MM.1S (cell line): ENCODE measurements around the gene PRKG1.

Experiments
- DNase-seq: peaks from one replicate; pipeline ENCODE4 v3.0.0-alpha.2; 2015
- H2AFZ ChIP-seq: fragments of 300-600 bp; sonication (generic); 2 replicates; pipeline ENCODE4 v1.6.0; 2016; ENCODE audit warnings: antibody characterized with exemption, low read length
- H3F3A ChIP-seq: fragments of 300-600 bp; sonication (generic); 2 replicates; pipeline ENCODE4 v1.6.1; 2016; ENCODE audit warnings: mild to moderate bottlenecking, antibody characterized with exemption, low read length, moderate library complexity, mixed read lengths; ENCODE audit not compliant: insufficient read depth
- H3K27ac ChIP-seq: fragments of 300-600 bp; sonication (generic); 2 replicates; pipeline ENCODE4 v1.5.1; 2016; ENCODE audit warnings: mild to moderate bottlenecking, low read length
- H3K27me3 ChIP-seq: fragments of 300-600 bp; sonication (generic); replicated peaks from 2 replicates; pipeline ENCODE4 v1.6.0; 2016; ENCODE audit warnings: low read length; ENCODE audit not compliant: insufficient read depth
- H3K36me3 ChIP-seq: fragments of 300-600 bp; sonication (generic); replicated peaks from 2 replicates; pipeline ENCODE4 v1.6.1; 2016; ENCODE audit warnings: mild to moderate bottlenecking, low read length, mixed read lengths; ENCODE audit not compliant: insufficient read depth
- H3K4me1 ChIP-seq: fragments of 300-600 bp; sonication (generic); 2 replicates; pipeline ENCODE4 v1.6.1; 2016; ENCODE audit warnings: low read length, mixed read lengths
- H3K4me2 ChIP-seq: fragments of 300-600 bp; sonication (generic); 2 replicates; pipeline ENCODE4 v1.6.0; 2016; ENCODE audit warnings: low read depth, low read length
- H3K4me3 ChIP-seq: fragments of 300-600 bp; sonication (generic); 2 replicates; pipeline ENCODE4 v1.5.1; 2016; ENCODE audit warnings: low read length, mixed read lengths
- H3K79me2 ChIP-seq: fragments of 300-600 bp; sonication (generic); 2 replicates; pipeline ENCODE4 v1.6.1; 2016; ENCODE audit warnings: mixed run types, low read length, mixed read lengths
- H3K9ac ChIP-seq: fragments of 300-600 bp; sonication (generic); 2 replicates; pipeline ENCODE4 v1.6.1; 2016; ENCODE audit warnings: low read length, mixed read lengths
- H3K9me2 ChIP-seq: fragments of 300-600 bp; sonication (generic); replicated peaks from 2 replicates; pipeline ENCODE4 v1.6.1; 2016; ENCODE audit warnings: mild to moderate bottlenecking, low read length, mixed read lengths; ENCODE audit not compliant: insufficient read depth
- H3K9me3 ChIP-seq: fragments of 300-600 bp; sonication (generic); replicated peaks from 2 replicates; pipeline ENCODE4 v1.6.1; 2016; ENCODE audit warnings: mild to moderate bottlenecking, low read length, mixed read lengths; ENCODE audit not compliant: insufficient read depth
- H4K20me1 ChIP-seq: fragments of 300-600 bp; sonication (generic); 2 replicates; pipeline ENCODE4 v1.6.1; 2016; ENCODE audit warnings: mild to moderate bottlenecking, low read length, moderate library complexity, mixed read lengths; ENCODE audit not compliant: insufficient read depth
- CTCF ChIP-seq: fragments of 300-600 bp; sonication (generic); IDR thresholded peaks from 2 replicates; pipeline ENCODE4 v1.5.1; 2016; ENCODE audit warnings: antibody characterized with exemption, low read length, mixed read lengths
- EZH2 ChIP-seq: fragments of 300-600 bp; sonication (generic); optimal IDR thresholded peaks from 2 replicates; pipeline ENCODE3; 2017; ENCODE audit warnings: low read depth, mild to moderate bottlenecking, antibody characterized with exemption, low read length, mixed read lengths
- EZH2phosphoT487 ChIP-seq: fragments of 300-600 bp; sonication (generic); IDR thresholded peaks from 2 replicates; pipeline ENCODE4 v1.6.1; 2018; ENCODE audit warnings: antibody characterized with exemption, low read length

Gene PRKG1

GRCh38 chr10:51886438-51887068 is 812.3 kb downstream of the PRKG1 start:
- Histone ChIP-seq H3K4me2 (no peak overlapping the region), H2AFZ (no peak overlapping the region), H3K9ac (no peak overlapping the region), H3K4me3 (no peak overlapping the region), H3K9me2 (no peaks in the 10 kb centered on the region; the same call in 1 of the 2 replicates), H3K4me1 (peaks cover 12% of the 10 kb centered on the region), H3K27me3 (no peaks in the 10 kb centered on the region), H3K9me3 (no peaks in the 10 kb centered on the region), H3K36me3 (no peaks in the 10 kb centered on the region), H4K20me1 (no peaks in the 10 kb centered on the region), H3K79me2 (no peaks in the 10 kb centered on the region), H3K27ac (no peak overlapping the region), H3F3A (no peaks in the 10 kb centered on the region)
- no peak for TF ChIP-seq EZH2
- TF ChIP-seq CTCF: no peak
- TF ChIP-seq EZH2phosphoT487: no peak
- no peak for DNase-seq

GRCh38 chr10:51888263-51888662 is 814.0 kb downstream of the PRKG1 start:
- H4K20me1 ChIP-seq: no peaks in the 10 kb centered on the region
- H3K4me3 ChIP-seq: no peak overlapping the region
- no peaks in the 10 kb centered on the region for H3K9me3 ChIP-seq
- no peak overlapping the region for H3K4me2 ChIP-seq
- no peaks in the 10 kb centered on the region for H3K27me3 ChIP-seq
- no peak overlapping the region for H2AFZ ChIP-seq
- H3K4me1 ChIP-seq: no peaks in the 10 kb centered on the region
- H3K79me2 ChIP-seq: no peaks in the 10 kb centered on the region
- no peaks in the 10 kb centered on the region for H3F3A ChIP-seq
- no peaks in the 10 kb centered on the region; the same call in 1 of the 2 replicates for H3K9me2 ChIP-seq
- no peak overlapping the region for H3K27ac ChIP-seq
- H3K9ac ChIP-seq: no peak overlapping the region
- H3K36me3 ChIP-seq: no peaks in the 10 kb centered on the region
- DNase-seq: no peak
- TF ChIP-seq CTCF (no peak), EZH2 (no peak), EZH2phosphoT487 (no peak)

- no peaks in the 10 kb centered on the region for H3F3A ChIP-seq
- no peaks in the 10 kb centered on the region for H3K79me2 ChIP-seq
- no peak overlapping the region for H3K4me3 ChIP-seq
- H2AFZ ChIP-seq: no peak overlapping the region
- H3K9ac ChIP-seq: no peak overlapping the region
- H3K4me2 ChIP-seq: no peak overlapping the region
- no peaks in the 10 kb centered on the region for H3K4me1 ChIP-seq
- no peaks in the 10 kb centered on the region for H4K20me1 ChIP-seq
- DNase-seq: no peak
- no peak overlapping the region for H3K27ac ChIP-seq
- H3K9me2 ChIP-seq: no peaks in the 10 kb centered on the region
- H3K9me3 ChIP-seq: no peaks in the 10 kb centered on the region
- TF ChIP-seq CTCF: no peak
- TF ChIP-seq EZH2: no peak
- no peak for TF ChIP-seq EZH2phosphoT487
- H3K27me3 ChIP-seq: no peaks in the 10 kb centered on the region
- no peaks in the 10 kb centered on the region for H3K36me3 ChIP-seq
Observed at GRCh38 chr10:51892313-51892712, 818.0 kb downstream of the PRKG1 start.
